Activated T-cell treated with anti-CD3 and anti-CD28 coated beads, Interleukin-2, amount 50 U/mL, for 72 hours (primary cell): ENCODE results near the gene LOC128125822.
A peak's percentile ranks its signal among the peaks of the same experiment; 100 is the strongest.
"Not testable (repeated sequence)": the region's sequence is repeated elsewhere in the genome, so short reads cannot be mapped to it uniquely, and the experiment has no call there.

ENCODE experiments used
- ATAC-seq, 2 donors: fragments of 150-1000 bp; cut with Tn5 transposase; replicated peaks in 1 of 2; 2 replicates each; pipeline ENCODE4 v1.10.0; 2021; ENCODE audit warnings: moderate library complexity in 2 of 2, mild to moderate bottlenecking in 1 of 2
- DNase-seq, 2 donors: peaks; one replicate each; pipeline ENCODE4 v3.0.0; 2021 to 2022; ENCODE audit warnings: mixed read lengths in 1 of 2
- H3K27ac Mint-ChIP-seq: one replicate; pipeline ENCODE4 v1.8.0; 2022; ENCODE audit warnings: mild to moderate bottlenecking, moderate library complexity, mixed read lengths
- H3K27me3 Mint-ChIP-seq: one replicate; pipeline ENCODE4 v1.8.0; 2022; ENCODE audit warnings: low read depth, mixed read lengths
- H3K36me3 Mint-ChIP-seq, 2 donors: one replicate each; pipeline ENCODE4 v1.8.0; 2022; ENCODE audit warnings: mixed read lengths in 2 of 2, mild to moderate bottlenecking in 1 of 2; ENCODE audit not compliant: insufficient read depth in 2 of 2
- H3K4me1 Mint-ChIP-seq: one replicate; pipeline ENCODE4 v1.8.0; 2022; ENCODE audit warnings: low read depth, mixed read lengths
- H3K4me3 Mint-ChIP-seq, 2 donors: one replicate each; pipeline ENCODE4 v1.8.0; 2022; ENCODE audit warnings: mild to moderate bottlenecking in 2 of 2, mixed read lengths in 2 of 2, moderate library complexity in 2 of 2
- H3K9me3 Mint-ChIP-seq, 2 donors: one replicate each; pipeline ENCODE4 v1.8.0; 2022; ENCODE audit warnings: mixed read lengths in 2 of 2

The LOC128125822 gene

DNA sequence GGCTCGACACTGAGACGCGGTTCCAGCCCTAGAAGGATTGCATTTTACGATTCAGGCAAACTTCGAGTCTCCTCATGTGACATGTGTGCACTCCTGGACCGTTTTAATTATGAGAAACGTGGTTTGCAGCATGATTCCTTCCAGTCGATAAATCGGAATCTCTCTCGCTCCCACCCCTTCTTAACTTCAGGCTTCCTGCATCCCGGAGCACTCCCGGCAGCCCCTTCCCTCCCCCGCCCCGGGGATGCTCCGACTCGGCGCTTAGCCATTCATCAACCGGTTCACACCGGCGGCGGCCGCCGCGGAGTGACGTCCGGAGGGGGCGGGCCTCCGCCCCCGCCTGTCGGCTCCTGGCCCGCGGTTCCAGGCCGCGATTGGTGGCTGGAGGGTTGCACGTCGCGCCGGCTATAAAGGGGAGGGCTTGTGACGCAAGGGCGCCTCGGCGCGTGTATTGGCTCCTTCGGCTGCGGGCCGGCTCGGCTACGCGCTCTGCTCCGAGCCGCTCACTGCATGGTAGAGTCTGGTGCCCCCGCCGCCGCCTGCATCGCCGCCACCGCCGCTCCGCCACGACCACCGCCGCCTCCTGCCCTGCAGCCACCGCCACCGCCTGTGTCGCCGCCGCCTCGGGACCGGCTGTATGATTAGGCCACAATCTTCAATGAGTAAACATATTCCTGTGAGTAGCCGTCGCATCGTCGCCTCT is at the start of gene LOC128125822, which contains the start of gene PTP4A1:
LOC128125822 (plus strand) TSS at position 437 of the 703 bp plus-strand sequence.
PTP4A1 (plus strand) TSS at position 437 of the 703 bp plus-strand sequence. CDS start 4,401 bp downstream, outside the sequence.
- H3K4me1 Mint-ChIP-seq = peaks cover 29% of the 10 kb centered on the region
- no peaks in the 10 kb centered on the region for H3K27me3 Mint-ChIP-seq
- ATAC-seq = peak; percentile 94 to 95
- H3K27ac Mint-ChIP-seq = peak within 1 kb of the TSS; percentile 82
- no peaks in the 10 kb centered on the region for H3K9me3 Mint-ChIP-seq
- DNase-seq = peak; percentile 96 to 97
- H3K4me3 Mint-ChIP-seq = peak within 1 kb of the TSS; percentile 88 to 99
- peaks cover 4 to 13% of the 10 kb centered on the region in 2 donors for H3K36me3 Mint-ChIP-seq

DNA sequence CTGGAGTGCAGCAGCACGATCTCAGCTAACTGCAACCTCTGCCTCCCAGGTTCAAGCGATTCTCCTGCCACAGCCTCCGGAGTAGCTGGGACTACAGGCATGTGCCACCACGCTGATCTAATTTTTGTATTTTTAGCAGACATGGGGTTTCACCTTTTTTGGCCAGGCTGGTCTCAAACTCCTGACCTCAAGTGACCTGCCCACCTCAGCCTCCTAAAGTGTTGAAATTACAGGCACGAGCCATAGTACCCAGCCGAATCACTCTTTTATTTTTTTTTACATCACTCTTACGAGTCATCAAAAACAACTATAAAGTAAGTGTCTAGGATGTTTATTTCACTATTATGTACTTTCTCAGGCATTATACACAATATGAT is 49.4 kb upstream of the LOC128125822 start:
- peaks cover 12% of the 10 kb centered on the region for H3K4me1 Mint-ChIP-seq
- H3K9me3 Mint-ChIP-seq, H3K4me3 Mint-ChIP-seq, DNase-seq, H3K27me3 Mint-ChIP-seq, H3K27ac Mint-ChIP-seq, H3K36me3 Mint-ChIP-seq: not testable (repeated sequence)
- ATAC-seq = peak in 1 of 2 donors; percentile 27

- Mint-ChIP-seq H3K36me3 (no peaks in the 10 kb centered on the region), H3K4me3 (no peak overlapping the region), H3K4me1 (peaks cover 18% of the 10 kb centered on the region), H3K27me3 (no peaks in the 10 kb centered on the region), H3K9me3 (no peaks in the 10 kb centered on the region), H3K27ac (no peak overlapping the region)
- ATAC-seq (no peak), DNase-seq (no peak)
Observed at GRCh38 chr6:63523630-63524029, 48.6 kb upstream of the LOC128125822 start.

DNA sequence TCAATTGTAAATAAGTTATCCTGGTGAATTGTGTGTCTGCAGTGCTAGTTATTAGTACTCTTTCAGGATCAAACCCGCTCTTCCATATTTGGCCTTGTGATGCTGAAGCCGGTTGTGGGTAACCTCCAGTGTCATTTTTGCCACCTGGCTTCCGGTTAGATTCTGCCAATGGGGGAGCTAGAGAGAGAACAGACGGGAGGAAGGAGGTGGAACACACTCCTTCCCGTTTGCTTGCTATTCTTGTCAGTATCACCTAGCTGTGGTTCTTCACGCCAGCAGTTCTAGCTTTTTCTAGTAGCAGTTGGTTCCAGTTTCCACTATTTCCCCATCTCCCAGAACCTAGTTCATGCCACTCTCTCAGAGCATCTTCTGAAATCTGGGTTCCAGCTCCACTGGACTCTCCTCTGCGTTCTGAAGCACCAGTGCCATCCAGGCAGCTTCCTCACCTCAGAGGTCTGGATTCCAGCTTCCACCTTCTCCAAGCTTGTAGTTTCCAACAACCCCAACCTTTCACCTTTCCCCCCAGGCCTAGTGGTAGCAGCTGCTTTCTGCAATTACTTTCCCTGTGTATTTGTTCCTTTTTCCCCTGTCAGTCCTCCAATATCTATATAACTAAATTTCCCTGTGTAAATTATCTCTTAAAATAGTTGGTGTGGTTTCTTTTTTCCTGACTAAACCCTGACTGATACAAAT is 46.9 kb upstream of the LOC128125822 start:
- DNase-seq (no peak), ATAC-seq (no peak)
- no peaks in the 10 kb centered on the region for H3K36me3 Mint-ChIP-seq
- no peak overlapping the region for H3K27ac Mint-ChIP-seq
- H3K4me1 Mint-ChIP-seq = peaks cover 24% of the 10 kb centered on the region
- H3K4me3 Mint-ChIP-seq = no peak overlapping the region
- H3K9me3 Mint-ChIP-seq = no peaks in the 10 kb centered on the region
- no peaks in the 10 kb centered on the region for H3K27me3 Mint-ChIP-seq

GRCh38 chr6:63526931-63527330 is 45.3 kb upstream of the LOC128125822 start:
- Mint-ChIP-seq H3K27me3 (no peaks in the 10 kb centered on the region), H3K9me3 (no peaks in the 10 kb centered on the region), H3K36me3 (no peaks in the 10 kb centered on the region), H3K27ac (no peak overlapping the region), H3K4me1 (peaks cover 24% of the 10 kb centered on the region), H3K4me3 (no peak overlapping the region)
- DNase-seq (no peak), ATAC-seq (no peak)

GRCh38 chr6:63527658-63528514 is 44.4 kb upstream of the LOC128125822 start:
- no peak overlapping the region for H3K27ac Mint-ChIP-seq
- no peaks in the 10 kb centered on the region for H3K9me3 Mint-ChIP-seq
- no peak overlapping the region for H3K4me3 Mint-ChIP-seq
- no peaks in the 10 kb centered on the region for H3K27me3 Mint-ChIP-seq
- ATAC-seq (peak in 1 of 2 donors; percentile 42), DNase-seq (no peak)
- peaks cover 24% of the 10 kb centered on the region for H3K4me1 Mint-ChIP-seq
- no peaks in the 10 kb centered on the region for H3K36me3 Mint-ChIP-seq

- Mint-ChIP-seq H3K27ac (peak overlapping the region; percentile 97), H3K27me3 (no peaks in the 10 kb centered on the region), H3K4me1 (peaks cover 24% of the 10 kb centered on the region), H3K36me3 (no peaks in the 10 kb centered on the region), H3K4me3 (peak overlapping the region; percentile 67 to 97), H3K9me3 (no peaks in the 10 kb centered on the region)
- ATAC-seq (peak; percentile 68 to 77), DNase-seq (no peak)
Observed at GRCh38 chr6:63529498-63529897, 42.8 kb upstream of the LOC128125822 start.

DNA sequence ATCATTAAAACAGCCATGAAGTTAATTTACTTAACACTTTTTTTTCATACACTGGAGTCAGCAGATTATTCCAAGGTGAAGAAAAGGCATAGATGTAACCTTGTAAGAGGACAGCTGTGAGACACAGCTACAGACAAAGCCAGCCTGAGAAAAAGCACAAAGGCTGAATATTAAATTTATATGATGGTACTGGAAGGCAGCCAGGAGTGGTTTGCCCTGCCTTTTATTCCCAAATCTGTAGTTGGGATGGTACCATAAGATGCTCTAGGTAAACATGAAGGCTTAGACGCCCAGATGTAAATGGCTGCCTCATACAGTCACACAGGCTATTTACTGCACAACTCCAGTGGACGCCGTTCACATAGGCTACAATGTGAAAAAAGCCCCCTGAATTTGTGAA is 42.1 kb upstream of the LOC128125822 start:
- Mint-ChIP-seq H3K4me1 (peaks cover 24% of the 10 kb centered on the region), H3K27ac (peak overlapping the region; percentile 57), H3K9me3 (no peaks in the 10 kb centered on the region), H3K36me3 (no peaks in the 10 kb centered on the region), H3K4me3 (no peak overlapping the region), H3K27me3 (no peaks in the 10 kb centered on the region)
- DNase-seq = no peak
- no peak for ATAC-seq

DNA sequence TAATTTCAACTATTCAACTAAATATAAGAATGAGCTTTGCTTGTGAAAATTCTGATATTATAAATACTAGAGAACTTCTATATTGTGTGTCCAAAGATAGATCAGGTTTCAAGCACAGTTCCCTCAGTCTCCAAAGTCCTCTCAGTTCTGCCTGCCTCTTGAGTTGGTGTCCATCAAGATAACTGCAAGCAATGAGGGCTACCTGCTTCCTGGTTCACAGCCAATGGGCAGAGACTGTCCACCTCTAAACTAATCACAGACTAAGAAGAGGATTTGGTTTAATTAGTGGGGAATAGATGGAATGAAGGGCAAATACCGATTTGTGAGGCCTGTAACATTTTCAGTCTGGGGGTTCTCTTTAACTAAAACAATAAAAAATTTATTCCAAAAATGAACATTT is 41.3 kb upstream of the LOC128125822 start:
- DNase-seq (no peak), ATAC-seq (no peak)
- H3K27me3 Mint-ChIP-seq = no peaks in the 10 kb centered on the region
- no peak overlapping the region for H3K4me3 Mint-ChIP-seq
- H3K4me1 Mint-ChIP-seq = peaks cover 24% of the 10 kb centered on the region
- H3K27ac Mint-ChIP-seq = no peak overlapping the region
- H3K36me3 Mint-ChIP-seq = no peaks in the 10 kb centered on the region
- H3K9me3 Mint-ChIP-seq = no peaks in the 10 kb centered on the region

DNA sequence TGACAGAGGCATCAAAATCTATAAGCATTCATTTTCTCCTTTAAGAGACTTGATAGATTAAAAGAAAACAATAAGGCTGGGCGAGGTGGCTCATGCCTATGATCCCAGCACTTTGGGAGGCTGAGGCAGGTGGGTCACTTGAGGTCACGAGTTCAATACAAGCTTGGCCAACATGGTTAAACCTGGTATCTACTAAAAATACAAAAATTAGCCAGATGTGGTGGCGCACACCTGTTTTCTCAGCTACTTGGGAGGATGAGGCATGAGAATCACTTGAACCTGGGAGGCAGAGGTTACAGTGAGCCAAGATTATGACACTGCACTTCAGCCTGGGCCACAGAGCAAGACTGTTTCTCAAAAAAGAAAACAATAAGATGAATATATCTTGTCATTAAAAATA is 39.3 kb upstream of the LOC128125822 start:
- Mint-ChIP-seq H3K4me1 (peaks cover 18% of the 10 kb centered on the region), H3K36me3 (no peaks in the 10 kb centered on the region), H3K27me3 (no peaks in the 10 kb centered on the region), H3K27ac (no peak overlapping the region), H3K9me3 (no peaks in the 10 kb centered on the region), H3K4me3 (no peak overlapping the region)
- DNase-seq = no peak
- ATAC-seq = no peak

- Mint-ChIP-seq H3K27ac (no peak overlapping the region), H3K36me3 (no peaks in the 10 kb centered on the region), H3K4me3 (no peak overlapping the region), H3K4me1 (peaks cover 12% of the 10 kb centered on the region), H3K27me3 (no peaks in the 10 kb centered on the region), H3K9me3 (no peaks in the 10 kb centered on the region)
- ATAC-seq = no peak
- DNase-seq = no peak
Observed at GRCh38 chr6:63533952-63534351, 38.3 kb upstream of the LOC128125822 start.

- no peak for DNase-seq
- no peaks in the 10 kb centered on the region for H3K36me3 Mint-ChIP-seq
- peaks cover 14% of the 10 kb centered on the region for H3K27me3 Mint-ChIP-seq
- no peak overlapping the region for H3K27ac Mint-ChIP-seq
- no peak for ATAC-seq
- H3K9me3 Mint-ChIP-seq = peaks cover 0 to under 1% of the 10 kb centered on the region in 2 donors
- H3K4me1 Mint-ChIP-seq = no peaks in the 10 kb centered on the region
- no peak overlapping the region for H3K4me3 Mint-ChIP-seq
Observed at GRCh38 chr6:63537201-63537958, 34.9 kb upstream of the LOC128125822 start.
